WERI-Rb-1 (cell line): ENCODE results near the gene JAGN1.
"Not testable (repeated sequence)": the region's sequence is repeated elsewhere in the genome, so short reads cannot be mapped to it uniquely, and the experiment has no call there.

Experiments
- DNase-seq: peaks from one replicate; pipeline ENCODE4 v3.0.0-alpha.2; 2020
- H3K27ac ChIP-seq: fragments of 250-450 bp; sonication (Bioruptor Pico); 2 replicates; pipeline ENCODE4 v1.5.1; 2020; ENCODE audit warnings: mild to moderate bottlenecking, moderate library complexity
- H3K27me3 ChIP-seq: fragments of 250-450 bp; sonication (Bioruptor Pico); 2 replicates; pipeline ENCODE4 v1.5.1; 2021; ENCODE audit warnings: mild to moderate bottlenecking, low read depth, moderate library complexity; ENCODE audit not compliant: insufficient read depth, severe bottlenecking
- H3K36me3 ChIP-seq: fragments of 250-450 bp; sonication (Bioruptor Pico); 2 replicates; pipeline ENCODE4 v1.5.1; 2020; ENCODE audit warnings: mild to moderate bottlenecking, moderate library complexity
- H3K4me3 ChIP-seq: 2 replicates; pipeline ENCODE4 v1.5.1; 2011; ENCODE audit warnings: low read depth, mild to moderate bottlenecking, control low read depth, low read length
- H3K9me3 ChIP-seq: fragments of 250-450 bp; sonication (Bioruptor Pico); 2 replicates; pipeline ENCODE4 v1.5.1; 2021; ENCODE audit warnings: mild to moderate bottlenecking, moderate library complexity; ENCODE audit not compliant: severe bottlenecking
- TF ChIP-seq, protein P1 (sequence below): IDR thresholded peaks from 2 replicates; pipeline ENCODE4 v1.5.1; 2011; ENCODE audit warnings: low read depth, mild to moderate bottlenecking, control low read depth, inconsistent platforms, low read length

JAGN1 gene

GRCh38 chr3:9890249-9891071 is at the start of gene JAGN1:
Gene JAGN1, plus strand, starts transcription at chr3:9890610. Its CDS starts 113 bp downstream, at chr3:9890723.
- DNase-seq: peak; percentile 89
- H3K27ac ChIP-seq: peak within 1 kb of the TSS; percentile 87

DNA sequence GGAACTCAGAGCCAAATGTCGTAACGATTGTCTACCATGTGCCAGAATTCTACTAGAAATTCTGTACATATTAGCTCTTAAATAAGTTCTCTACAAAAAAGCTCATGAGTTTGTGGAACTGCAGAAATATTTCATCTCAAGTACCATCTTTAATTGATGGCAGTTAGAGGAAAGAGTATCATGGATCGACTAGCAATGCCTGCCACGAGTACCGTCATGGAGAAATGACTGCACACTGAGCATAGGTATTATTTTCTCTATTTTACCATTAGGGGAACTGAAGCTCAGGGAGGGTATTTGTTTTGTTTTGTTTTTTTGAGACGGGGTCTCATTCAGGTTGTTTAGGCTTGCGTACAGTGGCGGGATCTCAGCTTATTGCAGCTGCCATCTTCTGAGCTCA is 49.4 kb upstream of the JAGN1 start:
- Histone ChIP-seq H3K4me3 (no peak overlapping the region), H3K27ac (no peak overlapping the region), H3K27me3 (no peaks in the 10 kb centered on the region), H3K9me3 (no peaks in the 10 kb centered on the region), H3K36me3 (peaks cover 23% of the 10 kb centered on the region)
- TF ChIP-seq, protein P1, sequence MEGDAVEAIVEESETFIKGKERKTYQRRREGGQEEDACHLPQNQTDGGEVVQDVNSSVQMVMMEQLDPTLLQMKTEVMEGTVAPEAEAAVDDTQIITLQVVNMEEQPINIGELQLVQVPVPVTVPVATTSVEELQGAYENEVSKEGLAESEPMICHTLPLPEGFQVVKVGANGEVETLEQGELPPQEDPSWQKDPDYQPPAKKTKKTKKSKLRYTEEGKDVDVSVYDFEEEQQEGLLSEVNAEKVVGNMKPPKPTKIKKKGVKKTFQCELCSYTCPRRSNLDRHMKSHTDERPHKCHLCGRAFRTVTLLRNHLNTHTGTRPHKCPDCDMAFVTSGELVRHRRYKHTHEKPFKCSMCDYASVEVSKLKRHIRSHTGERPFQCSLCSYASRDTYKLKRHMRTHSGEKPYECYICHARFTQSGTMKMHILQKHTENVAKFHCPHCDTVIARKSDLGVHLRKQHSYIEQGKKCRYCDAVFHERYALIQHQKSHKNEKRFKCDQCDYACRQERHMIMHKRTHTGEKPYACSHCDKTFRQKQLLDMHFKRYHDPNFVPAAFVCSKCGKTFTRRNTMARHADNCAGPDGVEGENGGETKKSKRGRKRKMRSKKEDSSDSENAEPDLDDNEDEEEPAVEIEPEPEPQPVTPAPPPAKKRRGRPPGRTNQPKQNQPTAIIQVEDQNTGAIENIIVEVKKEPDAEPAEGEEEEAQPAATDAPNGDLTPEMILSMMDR: no peak
- DNase-seq: no peak

More at GRCh38 chr3:9890249-9891071, at the start of gene JAGN1:
- Histone ChIP-seq H3K4me3 (peak within 1 kb of the TSS; percentile 86), H3K36me3 (peaks cover 24% of the 10 kb centered on the region), H3K27me3 (no peaks in the 10 kb centered on the region), H3K9me3 (no peaks in the 10 kb centered on the region)
- TF ChIP-seq, protein P1: no peak

DNA sequence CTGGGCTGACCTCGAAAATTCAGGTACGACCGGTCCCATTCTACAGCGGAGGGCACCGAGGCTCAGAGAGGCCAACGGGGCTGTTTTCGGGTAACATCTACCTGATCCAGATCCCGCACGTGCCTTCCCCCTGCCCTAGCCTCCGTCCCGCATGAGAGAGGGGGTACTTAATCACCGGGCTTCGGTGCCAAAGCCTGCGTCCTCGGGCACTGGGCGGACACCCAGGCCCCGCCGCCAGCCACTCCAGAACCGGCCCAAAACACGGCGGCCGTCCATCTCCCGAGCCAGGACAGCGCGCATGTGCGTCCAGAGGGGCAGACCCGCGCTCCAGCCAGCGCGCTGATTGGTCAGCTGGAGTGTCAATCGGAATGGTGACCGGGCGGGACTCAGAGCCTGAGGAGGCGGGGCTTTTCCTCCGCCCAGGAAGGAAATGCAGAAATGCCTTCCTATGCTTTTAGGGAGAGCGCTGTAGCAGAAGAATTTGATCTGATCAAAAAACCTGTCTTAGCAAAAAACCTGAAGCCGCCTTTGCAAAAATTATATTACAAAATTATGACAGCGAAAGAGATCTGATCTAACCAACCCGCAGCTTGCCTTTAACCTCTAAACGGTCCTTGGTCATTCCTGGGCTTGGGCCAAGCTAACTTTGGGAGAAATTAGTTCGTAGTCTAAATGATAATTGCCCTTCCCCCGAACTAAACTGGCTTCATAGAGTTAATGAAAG is 46.5 kb upstream of the JAGN1 start, which contains the start of gene RPUSD3:
TSS of gene RPUSD3 (minus strand) at position 294 of the 724 bp plus-strand sequence. CDS start at position 276, 18 bp downstream.
- peak within 1 kb of the TSS; percentile 70 for H3K4me3 ChIP-seq
- peak; percentile 96 for DNase-seq
- H3K9me3 ChIP-seq: peaks cover 3% of the 10 kb centered on the region
- H3K27me3 ChIP-seq: no peaks in the 10 kb centered on the region
- peaks cover 23% of the 10 kb centered on the region for H3K36me3 ChIP-seq
- TF ChIP-seq, protein P1: no peak
- peak within 1 kb of the TSS; percentile 34; the same call in 1 of the 2 replicates for H3K27ac ChIP-seq

DNA sequence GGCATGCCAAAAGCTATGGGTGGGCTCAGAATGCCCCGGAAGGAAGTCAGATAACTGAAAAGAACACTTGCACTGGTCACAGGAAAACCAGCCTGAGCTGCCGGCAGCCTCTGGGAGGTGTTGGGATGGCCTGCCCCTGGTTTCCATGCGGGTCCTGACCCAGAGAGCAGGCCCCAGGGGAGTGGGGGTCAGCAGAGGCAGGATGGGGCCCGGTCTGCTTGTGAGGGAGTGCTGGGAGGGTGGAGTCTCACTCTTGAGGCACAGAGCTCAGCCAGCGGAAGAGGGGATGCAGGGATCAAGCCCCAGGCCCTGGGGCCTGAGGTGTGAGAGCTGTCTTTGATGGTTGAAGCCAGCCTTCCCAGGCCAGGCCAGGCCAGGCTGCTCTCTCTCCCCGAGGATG is 44.2 kb upstream of the JAGN1 start:
- no peak overlapping the region for H3K27ac ChIP-seq
- peaks cover 3% of the 10 kb centered on the region for H3K9me3 ChIP-seq
- H3K27me3 ChIP-seq: no peaks in the 10 kb centered on the region
- no peak for DNase-seq
- TF ChIP-seq, protein P1: no peak
- H3K4me3 ChIP-seq: no peak overlapping the region
- peaks cover 11% of the 10 kb centered on the region for H3K36me3 ChIP-seq

GRCh38 chr3:9846931-9847488 is 43.4 kb upstream of the JAGN1 start:
- TF ChIP-seq, protein P1: no peak
- no peak overlapping the region for H3K27ac ChIP-seq
- DNase-seq: no peak

DNA sequence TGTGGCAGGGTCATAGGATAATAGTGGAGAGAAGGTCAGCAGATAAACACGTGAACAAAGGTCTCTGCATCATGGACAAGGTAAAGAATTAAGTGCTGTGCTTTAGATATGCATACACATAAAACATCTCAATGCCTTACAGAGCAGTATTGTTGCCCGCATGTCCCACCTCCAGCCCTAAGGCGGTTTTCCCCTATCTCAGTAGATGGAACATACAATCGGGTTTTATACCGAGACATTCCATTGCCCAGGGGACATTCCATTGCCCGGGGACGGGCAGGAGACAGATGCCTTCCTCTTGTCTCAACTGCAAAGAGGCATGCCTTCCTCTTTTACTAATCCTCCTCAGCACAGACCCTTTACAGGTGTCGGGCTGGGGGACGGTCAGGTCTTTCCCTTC is 42.5 kb upstream of the JAGN1 start:
- not testable (repeated sequence) for H3K27me3 ChIP-seq, DNase-seq, H3K4me3 ChIP-seq, H3K36me3 ChIP-seq, H3K9me3 ChIP-seq
- H3K27ac ChIP-seq: peak overlapping the region; percentile 15

More at GRCh38 chr3:9846931-9847488, 43.4 kb upstream of the JAGN1 start:
- Histone ChIP-seq H3K36me3 (peaks cover 5% of the 10 kb centered on the region; the same call in 1 of the 2 replicates), H3K4me3 (no peak overlapping the region), H3K27me3 (no peaks in the 10 kb centered on the region), H3K9me3 (peaks cover 3% of the 10 kb centered on the region)

GRCh38 chr3:9848860-9849259 is 41.5 kb upstream of the JAGN1 start:
- not testable (repeated sequence) for H3K36me3 ChIP-seq, H3K9me3 ChIP-seq, H3K4me3 ChIP-seq, DNase-seq, H3K27me3 ChIP-seq
- H3K27ac ChIP-seq: peak overlapping the region; percentile 15

GRCh38 chr3:9851383-9851782 is 39.0 kb upstream of the JAGN1 start:
- not testable (repeated sequence) for H3K4me3 ChIP-seq, H3K36me3 ChIP-seq, H3K9me3 ChIP-seq, H3K27me3 ChIP-seq, H3K27ac ChIP-seq, DNase-seq
